Measurements from ENCODE around the gene CADM1. TPM values are rescaled to one million over a fixed set of nuclear protein-coding genes. Genes with fewer than 3 reads are reported as not detected.

CADM1 gene
- total RNA-seq, 1 experiment from 2014 or later = 0.79 TPM

DNA sequence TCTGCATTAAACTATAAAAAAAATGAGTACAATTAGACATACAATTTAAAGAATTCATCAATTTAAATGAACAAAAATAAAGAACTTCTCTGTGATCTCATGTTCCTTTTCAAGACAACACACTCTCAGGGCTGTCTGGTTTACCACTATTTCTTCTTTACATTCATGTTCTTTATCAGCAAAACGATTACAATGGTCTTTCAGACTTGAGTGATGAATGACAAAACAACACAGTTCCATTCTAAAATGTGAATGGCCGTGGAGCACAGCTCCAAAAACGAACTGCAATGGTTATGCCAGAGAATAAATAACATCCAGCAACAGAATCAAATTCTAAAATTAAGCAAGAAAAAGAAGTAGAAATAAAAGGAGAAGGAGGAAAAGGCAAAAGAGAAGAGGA, 113.1 kb downstream of the CADM1 start:
- no peaks in the 10 kb centered on the region for H3K9me2 ChIP-seq (ENCODE audit: insufficient read depth)
- no peaks in the 10 kb centered on the region for H3K4me1 ChIP-seq (ENCODE audit: control insufficient read depth in 1 of 2, insufficient read depth in 2 of 2, low read length in 2 of 2)
- ATAC-seq (no peak), DNase-seq (ENCODE audit: low read depth, low spot score) (no peak)
- no peak overlapping the region for H3K9ac ChIP-seq (ENCODE audit: low read length)
- intact Hi-C loops (cut with micrococcal nuclease) = no loop called here
- H3K79me2 ChIP-seq (ENCODE audit: insufficient read depth, low read length) = no peaks in the 10 kb centered on the region
- peaks cover 3 to 10% of the 10 kb centered on the region in 2 experiments; a peak in 2 of 4 replicates for H3K9me3 ChIP-seq (ENCODE audit: control insufficient read depth in 1 of 2, insufficient read depth in 1 of 2, low read depth in 1 of 2, low read length in 2 of 2)
- H3K4me2 ChIP-seq (ENCODE audit: low read length) = no peak overlapping the region
- ChIA-PET CTCF (no interaction called here), POLR2A (no interaction called here), RAD21 (ENCODE audit: low non-redundant PET in 1 of 2, low total read pairs in 2 of 2, uncharacterized antibody in 2 of 2, unreplicated experiment in 2 of 2) (no interaction called here)
- no peaks in the 10 kb centered on the region for H3K36me3 ChIP-seq (ENCODE audit: control insufficient read depth in 1 of 2, insufficient read depth in 2 of 2, low read length in 2 of 2)
- no peak overlapping the region for H3K27ac ChIP-seq (ENCODE audit: low read depth, low read length)
- no peaks in the 10 kb centered on the region for H3K27me3 ChIP-seq (ENCODE audit: insufficient read depth, low read length)
- H3K4me3 ChIP-seq (replicated peaks in 1 of 2; ENCODE audit: low read depth in 1 of 2, low read length in 2 of 2) = no peak overlapping the region
- H4K20me1 ChIP-seq (ENCODE audit: insufficient read depth) = no peaks in the 10 kb centered on the region
- TF ChIP-seq FOSL1 (IDR thresholded peaks at IDR 0.05; ENCODE audit: low read depth) (no peak), SP1 (IDR thresholded peaks at IDR 0.05; ENCODE audit: low read depth) (no peak), EZH2phosphoT487 (IDR thresholded peaks at IDR 0.05; ENCODE audit: borderline replicate concordance) (no peak), SIN3A (IDR thresholded peaks at IDR 0.05; ENCODE audit: low read depth) (no peak), RAD21 (IDR thresholded peaks at IDR 0.05; ENCODE audit: low read depth) (no peak), JUND (IDR thresholded peaks at IDR 0.05) (no peak), ZNF274 (IDR thresholded peaks at IDR 0.05; ENCODE audit: low read depth, low read length) (no peak), ELF1 (IDR thresholded peaks at IDR 0.05; ENCODE audit: borderline replicate concordance, low read depth) (no peak), SRF (IDR thresholded peaks at IDR 0.05; ENCODE audit: low read depth) (no peak), CBX3 (IDR thresholded peaks at IDR 0.05; ENCODE audit: low read depth) (no peak), EGR1 (IDR thresholded peaks at IDR 0.05; ENCODE audit: low read depth) (no peak), POLR2AphosphoS5 (IDR thresholded peaks at IDR 0.05; ENCODE audit: low read depth, low read length) (no peak), TCF7L2 (IDR thresholded peaks at IDR 0.05; ENCODE audit: borderline replicate concordance, extremely low read depth, insufficient read depth, insufficient read length) (no peak), EZH2 (IDR thresholded peaks at IDR 0.05) (no peak), REST (IDR thresholded peaks at IDR 0.05; ENCODE audit: low read depth) (no peak)
- TF ChIP-seq, protein P1, sequence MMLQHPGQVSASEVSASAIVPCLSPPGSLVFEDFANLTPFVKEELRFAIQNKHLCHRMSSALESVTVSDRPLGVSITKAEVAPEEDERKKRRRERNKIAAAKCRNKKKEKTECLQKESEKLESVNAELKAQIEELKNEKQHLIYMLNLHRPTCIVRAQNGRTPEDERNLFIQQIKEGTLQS (IDR thresholded peaks at IDR 0.05) = no peak
- TF ChIP-seq, protein P2, sequence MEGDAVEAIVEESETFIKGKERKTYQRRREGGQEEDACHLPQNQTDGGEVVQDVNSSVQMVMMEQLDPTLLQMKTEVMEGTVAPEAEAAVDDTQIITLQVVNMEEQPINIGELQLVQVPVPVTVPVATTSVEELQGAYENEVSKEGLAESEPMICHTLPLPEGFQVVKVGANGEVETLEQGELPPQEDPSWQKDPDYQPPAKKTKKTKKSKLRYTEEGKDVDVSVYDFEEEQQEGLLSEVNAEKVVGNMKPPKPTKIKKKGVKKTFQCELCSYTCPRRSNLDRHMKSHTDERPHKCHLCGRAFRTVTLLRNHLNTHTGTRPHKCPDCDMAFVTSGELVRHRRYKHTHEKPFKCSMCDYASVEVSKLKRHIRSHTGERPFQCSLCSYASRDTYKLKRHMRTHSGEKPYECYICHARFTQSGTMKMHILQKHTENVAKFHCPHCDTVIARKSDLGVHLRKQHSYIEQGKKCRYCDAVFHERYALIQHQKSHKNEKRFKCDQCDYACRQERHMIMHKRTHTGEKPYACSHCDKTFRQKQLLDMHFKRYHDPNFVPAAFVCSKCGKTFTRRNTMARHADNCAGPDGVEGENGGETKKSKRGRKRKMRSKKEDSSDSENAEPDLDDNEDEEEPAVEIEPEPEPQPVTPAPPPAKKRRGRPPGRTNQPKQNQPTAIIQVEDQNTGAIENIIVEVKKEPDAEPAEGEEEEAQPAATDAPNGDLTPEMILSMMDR (IDR thresholded peaks at IDR 0.05 in 2 of 3, conservative IDR thresholded peaks at IDR 0.05 in 1 of 3; ENCODE audit: borderline replicate concordance in 1 of 3, insufficient read depth in 1 of 3, low read depth in 2 of 3, low read length in 2 of 3) = no peak
- no peak overlapping the region for H2AFZ ChIP-seq (ENCODE audit: low read depth, low read length, poor library complexity, severe bottlenecking)
- BruUV-seq (replicated peaks) = no TSS peak

Data from HCT116 (cell line).